Neural progenitor cell (in vitro differentiated cells): ENCODE data around the gene AUH. TPM values are rescaled to one million over a fixed set of nuclear protein-coding genes. Genes with fewer than 3 reads are reported as not detected.

Experiments used
- DNase-seq: peaks from one replicate; pipeline ENCODE4 v3.0.0-alpha.2; 2016; ENCODE audit warnings: low spot score
- H2AFZ ChIP-seq: fragments of 200-600 bp; sonication (generic); replicated peaks from 2 replicates; pipeline ENCODE4 v1.6.1; 2016; ENCODE audit warnings: antibody characterized with exemption
- H3F3A ChIP-seq: fragments of 200-600 bp; sonication (generic); 2 replicates; pipeline ENCODE4 v1.6.1; 2016; ENCODE audit warnings: antibody characterized with exemption, low read depth
- H3K27ac ChIP-seq: fragments of 200-600 bp; sonication (generic); 2 replicates; pipeline ENCODE4 v1.5.1; 2016; ENCODE audit warnings: mild to moderate bottlenecking
- H3K27me3 ChIP-seq: fragments of 200-600 bp; sonication (generic); 2 replicates; pipeline ENCODE4 v1.6.1; 2016; ENCODE audit warnings: mild to moderate bottlenecking, moderate library complexity
- H3K36me3 ChIP-seq: fragments of 200-600 bp; sonication (generic); 2 replicates; pipeline ENCODE4 v1.5.1; 2016
- H3K4me1 ChIP-seq: fragments of 200-600 bp; sonication (generic); 2 replicates; pipeline ENCODE4 v1.6.1; 2016; ENCODE audit warnings: mixed run types
- H3K4me2 ChIP-seq: fragments of 200-600 bp; sonication (generic); 2 replicates; pipeline ENCODE4 v1.6.1; 2016
- H3K4me3 ChIP-seq: fragments of 200-600 bp; sonication (generic); 2 replicates; pipeline ENCODE4 v1.5.1; 2016
- H3K79me2 ChIP-seq: fragments of 200-600 bp; sonication (generic); 2 replicates; pipeline ENCODE4 v1.6.1; 2016; ENCODE audit warnings: low read depth
- H3K9ac ChIP-seq: fragments of 200-600 bp; sonication (generic); 2 replicates; pipeline ENCODE4 v1.6.1; 2016
- H3K9me3 ChIP-seq: fragments of 200-600 bp; sonication (generic); 2 replicates; pipeline ENCODE4 v1.5.1; 2016; ENCODE audit warnings: low read depth
- H4K20me1 ChIP-seq: fragments of 200-600 bp; sonication (generic); 2 replicates; pipeline ENCODE4 v1.6.1; 2016; ENCODE audit warnings: low read depth
- H3K27ac Mint-ChIP-seq: 3 replicates; pipeline ENCODE4 v1.8.0; 2021; ENCODE audit warnings: mixed read lengths
- H3K27me3 Mint-ChIP-seq: 2 replicates; pipeline ENCODE4 v1.8.0; 2022; ENCODE audit warnings: low read depth, mild to moderate bottlenecking, inconsistent platforms, moderate library complexity, mixed read lengths; ENCODE audit not compliant: insufficient read depth
- H3K36me3 Mint-ChIP-seq: 3 replicates; pipeline ENCODE4 v1.8.0; 2021; ENCODE audit warnings: mixed read lengths
- H3K4me1 Mint-ChIP-seq: 3 replicates; pipeline ENCODE4 v1.8.0; 2021; ENCODE audit warnings: mixed read lengths
- H3K4me3 Mint-ChIP-seq: 3 replicates; pipeline ENCODE4 v1.8.0; 2021; ENCODE audit warnings: mild to moderate bottlenecking, moderate library complexity, mixed read lengths
- H3K9me3 Mint-ChIP-seq: 3 replicates; pipeline ENCODE4 v1.8.0; 2020; ENCODE audit warnings: mixed read lengths
- CTCF ChIP-seq: fragments of 200-600 bp; sonication (generic); IDR thresholded peaks from 2 replicates; pipeline ENCODE4 v1.5.1; 2017; ENCODE audit warnings: antibody characterized with exemption, mild to moderate bottlenecking
- EZH2 ChIP-seq: fragments of 200-600 bp; sonication (generic); IDR thresholded peaks from 2 replicates; pipeline ENCODE4 v1.6.1; 2017; ENCODE audit warnings: antibody characterized with exemption, mild to moderate bottlenecking, moderate library complexity
- EZH2phosphoT487 ChIP-seq: fragments of 200-600 bp; sonication (generic); IDR thresholded peaks from 2 replicates; pipeline ENCODE4 v1.6.1; 2017; ENCODE audit warnings: antibody characterized with exemption
- total RNA-seq: library from RNA; depleted of rRNA; stranded (reverse); fragments of >200 nt; gene quantifications from 2 replicates; pipeline ENCODE4 v1.2.3, GENCODE V29; 2015; ENCODE audit warnings: low replicate concordance

The AUH gene
- total RNA-seq, 1 donor from 2014 or later = 17.3 TPM

GRCh38 chr9:91336786-91337185 lies 24.9 kb downstream of the AUH start:
- Histone ChIP-seq H3K4me2 (no peak overlapping the region), H3F3A (no peaks in the 10 kb centered on the region), H4K20me1 (no peaks in the 10 kb centered on the region), H2AFZ (no peak overlapping the region), H3K9me3 (no peaks in the 10 kb centered on the region), H3K9ac (no peak overlapping the region), H3K27ac (no peak overlapping the region), H3K27me3 (no peaks in the 10 kb centered on the region), H3K79me2 (no peaks in the 10 kb centered on the region), H3K4me1 (no peaks in the 10 kb centered on the region), H3K4me3 (no peak overlapping the region), H3K36me3 (no peaks in the 10 kb centered on the region)
- TF ChIP-seq CTCF = no peak
- TF ChIP-seq EZH2 = no peak
- TF ChIP-seq EZH2phosphoT487 = no peak
- Mint-ChIP-seq H3K9me3 (no peaks in the 10 kb centered on the region), H3K4me1 (peaks cover 3% of the 10 kb centered on the region), H3K27ac (no peak overlapping the region), H3K27me3 (peaks cover 2% of the 10 kb centered on the region), H3K36me3 (peaks cover 24% of the 10 kb centered on the region), H3K4me3 (no peak overlapping the region)
- no peak for DNase-seq

- no peaks in the 10 kb centered on the region for H3K79me2 ChIP-seq
- H3K4me3 ChIP-seq = no peak overlapping the region
- no peak overlapping the region for H3K4me2 ChIP-seq
- peaks cover 26% of the 10 kb centered on the region for H3K36me3 Mint-ChIP-seq
- H3K4me3 Mint-ChIP-seq = no peak overlapping the region
- H3K9ac ChIP-seq = no peak overlapping the region
- H4K20me1 ChIP-seq = no peaks in the 10 kb centered on the region
- TF ChIP-seq CTCF = no peak
- TF ChIP-seq EZH2 = no peak
- H3K27me3 ChIP-seq = no peaks in the 10 kb centered on the region
- H3K36me3 ChIP-seq = no peaks in the 10 kb centered on the region
- H3K9me3 ChIP-seq = no peaks in the 10 kb centered on the region
- peaks cover 10% of the 10 kb centered on the region for H3K9me3 Mint-ChIP-seq
- peaks cover 2% of the 10 kb centered on the region for H3K27me3 Mint-ChIP-seq
- peaks cover 3% of the 10 kb centered on the region for H3K4me1 Mint-ChIP-seq
- no peak overlapping the region for H2AFZ ChIP-seq
- no peaks in the 10 kb centered on the region for H3K4me1 ChIP-seq
- DNase-seq = no peak
- no peak overlapping the region for H3K27ac ChIP-seq
- no peak overlapping the region for H3K27ac Mint-ChIP-seq
- H3F3A ChIP-seq = no peaks in the 10 kb centered on the region
Observed at GRCh38 chr9:91334053-91334452, 27.7 kb downstream of the AUH start.

GRCh38 chr9:91333551-91333950 lies 28.2 kb downstream of the AUH start:
- no peak overlapping the region for H3K4me3 Mint-ChIP-seq
- H3K36me3 Mint-ChIP-seq = peaks cover 25% of the 10 kb centered on the region
- H3K4me3 ChIP-seq = no peak overlapping the region
- DNase-seq = no peak
- H3K4me2 ChIP-seq = no peak overlapping the region
- TF ChIP-seq CTCF (no peak), EZH2phosphoT487 (no peak), EZH2 (no peak)
- no peaks in the 10 kb centered on the region for H3K79me2 ChIP-seq
- H3K27ac Mint-ChIP-seq = no peak overlapping the region
- H3K9me3 ChIP-seq = no peaks in the 10 kb centered on the region
- H3K36me3 ChIP-seq = no peaks in the 10 kb centered on the region
- H3K27me3 ChIP-seq = no peaks in the 10 kb centered on the region
- peaks cover 10% of the 10 kb centered on the region for H3K9me3 Mint-ChIP-seq
- H3F3A ChIP-seq = no peaks in the 10 kb centered on the region
- H3K27ac ChIP-seq = no peak overlapping the region
- H3K9ac ChIP-seq = no peak overlapping the region
- no peaks in the 10 kb centered on the region for H4K20me1 ChIP-seq
- H3K4me1 Mint-ChIP-seq = peaks cover 3% of the 10 kb centered on the region
- H3K27me3 Mint-ChIP-seq = peaks cover 2% of the 10 kb centered on the region
- no peaks in the 10 kb centered on the region for H3K4me1 ChIP-seq
- no peak overlapping the region for H2AFZ ChIP-seq
